Vagina (tissue), 2 donors: ENCODE measurements around the gene WDR7. TPM values are rescaled to one million over a fixed set of nuclear protein-coding genes. Genes with fewer than 3 reads are reported as not detected.

ENCODE experiments used
- DNase-seq, 2 donors: peaks; one replicate each; pipeline ENCODE4 v3.0.0-alpha.2; 2017; ENCODE audit errors: extremely low spot score in 2 of 2
- H3K27ac ChIP-seq: fragments of 200-600 bp; sonication (generic); one replicate; pipeline ENCODE4 v1.5.1; 2019
- H3K27me3 ChIP-seq: fragments of 200-600 bp; sonication (generic); one replicate; pipeline ENCODE4 v1.5.1; 2019
- H3K36me3 ChIP-seq, 2 donors: fragments of 200-600 bp; sonication (generic); one replicate each; pipeline ENCODE4 v1.5.1; 2017 to 2019
- H3K4me1 ChIP-seq: fragments of 200-600 bp; sonication (generic); one replicate; pipeline ENCODE4 v1.5.1; 2019
- H3K4me3 ChIP-seq, 2 donors: fragments of 200-600 bp; sonication (generic); 1 replicate in 1 of 2; 2 replicates in 1 of 2; pipeline ENCODE4 v1.5.1; 2016 to 2019
- H3K9me3 ChIP-seq: fragments of 200-600 bp; sonication (generic); one replicate; pipeline ENCODE4 v1.5.1; 2019
- POLR2A ChIP-seq, 2 donors: fragments of 450-650 bp; IDR thresholded peaks; one replicate each; pipeline ENCODE4 v1.6.1; 2017; ENCODE audit warnings: antibody characterized with exemption in 2 of 2, mild to moderate bottlenecking in 2 of 2, moderate library complexity in 2 of 2
- POLR2AphosphoS5 ChIP-seq, 2 donors: sonication (generic); formaldehyde crosslinking; IDR thresholded peaks; one replicate each; pipeline ENCODE4 v1.9.0; 2017; ENCODE audit warnings: antibody characterized with exemption in 2 of 2, mild to moderate bottlenecking in 2 of 2, low read depth in 1 of 2; ENCODE audit not compliant: insufficient read depth in 1 of 2
- intact Hi-C: fragments of 100-400 bp; cut with DNase I; formaldehyde crosslinking; loops from one replicate; pipeline ENCODE4 v1.15.1; 2023
- total RNA-seq: library from RNA; depleted of rRNA; stranded (reverse); fragments of >200 nt; gene quantifications from one replicate; pipeline ENCODE4 v1.2.3, GENCODE V29; 2016
- TF ChIP-seq, protein P1 (sequence below), 3 experiments: fragments of 450-650 bp in 2 of 3; fragments of 200-600 bp in 1 of 3; sonication (generic) in 1 of 3; IDR thresholded peaks; one replicate each; pipeline ENCODE4 v1.5.1; 2017 to 2019; ENCODE audit warnings: antibody characterized with exemption in 3 of 3, mild to moderate bottlenecking in 2 of 3, moderate library complexity in 2 of 3

WDR7 gene
- total RNA-seq, 1 donor from 2014 or later: 26.3 TPM

DNA sequence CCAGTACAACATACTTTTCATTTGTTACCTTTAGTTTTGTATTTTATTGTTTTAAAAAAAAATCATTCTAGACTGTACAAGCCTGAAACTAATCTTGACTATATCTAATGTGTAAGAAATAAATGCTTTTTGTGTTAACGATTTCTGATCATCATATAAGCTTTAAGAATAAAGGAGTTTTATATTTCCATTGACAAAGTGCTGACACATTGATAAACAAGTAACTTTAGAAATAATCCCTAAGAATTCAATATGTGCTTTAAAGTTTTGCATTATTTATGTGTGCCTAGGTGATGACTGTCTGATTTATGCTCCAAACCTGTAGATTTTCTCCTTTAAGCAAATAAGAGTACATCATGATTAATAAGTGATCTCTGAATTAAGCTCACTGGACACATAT is 248.5 kb downstream of the WDR7 start:
- TF ChIP-seq, protein P1, sequence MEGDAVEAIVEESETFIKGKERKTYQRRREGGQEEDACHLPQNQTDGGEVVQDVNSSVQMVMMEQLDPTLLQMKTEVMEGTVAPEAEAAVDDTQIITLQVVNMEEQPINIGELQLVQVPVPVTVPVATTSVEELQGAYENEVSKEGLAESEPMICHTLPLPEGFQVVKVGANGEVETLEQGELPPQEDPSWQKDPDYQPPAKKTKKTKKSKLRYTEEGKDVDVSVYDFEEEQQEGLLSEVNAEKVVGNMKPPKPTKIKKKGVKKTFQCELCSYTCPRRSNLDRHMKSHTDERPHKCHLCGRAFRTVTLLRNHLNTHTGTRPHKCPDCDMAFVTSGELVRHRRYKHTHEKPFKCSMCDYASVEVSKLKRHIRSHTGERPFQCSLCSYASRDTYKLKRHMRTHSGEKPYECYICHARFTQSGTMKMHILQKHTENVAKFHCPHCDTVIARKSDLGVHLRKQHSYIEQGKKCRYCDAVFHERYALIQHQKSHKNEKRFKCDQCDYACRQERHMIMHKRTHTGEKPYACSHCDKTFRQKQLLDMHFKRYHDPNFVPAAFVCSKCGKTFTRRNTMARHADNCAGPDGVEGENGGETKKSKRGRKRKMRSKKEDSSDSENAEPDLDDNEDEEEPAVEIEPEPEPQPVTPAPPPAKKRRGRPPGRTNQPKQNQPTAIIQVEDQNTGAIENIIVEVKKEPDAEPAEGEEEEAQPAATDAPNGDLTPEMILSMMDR (IDR thresholded peaks at IDR 0.05): no peak
- no peak for TF ChIP-seq POLR2AphosphoS5 (IDR thresholded peaks at IDR 0.05; ENCODE audit: insufficient read depth in 1 of 2, low read depth in 1 of 2)
- TF ChIP-seq POLR2A (IDR thresholded peaks at IDR 0.05): no peak
- Histone ChIP-seq H3K4me1 (no peaks in the 10 kb centered on the region), H3K27ac (no peak overlapping the region), H3K4me3 (no peak overlapping the region), H3K36me3 (no peaks in the 10 kb centered on the region), H3K9me3 (no peaks in the 10 kb centered on the region), H3K27me3 (no peaks in the 10 kb centered on the region)
- no peak for DNase-seq
- intact Hi-C loops: no loop called here

DNA sequence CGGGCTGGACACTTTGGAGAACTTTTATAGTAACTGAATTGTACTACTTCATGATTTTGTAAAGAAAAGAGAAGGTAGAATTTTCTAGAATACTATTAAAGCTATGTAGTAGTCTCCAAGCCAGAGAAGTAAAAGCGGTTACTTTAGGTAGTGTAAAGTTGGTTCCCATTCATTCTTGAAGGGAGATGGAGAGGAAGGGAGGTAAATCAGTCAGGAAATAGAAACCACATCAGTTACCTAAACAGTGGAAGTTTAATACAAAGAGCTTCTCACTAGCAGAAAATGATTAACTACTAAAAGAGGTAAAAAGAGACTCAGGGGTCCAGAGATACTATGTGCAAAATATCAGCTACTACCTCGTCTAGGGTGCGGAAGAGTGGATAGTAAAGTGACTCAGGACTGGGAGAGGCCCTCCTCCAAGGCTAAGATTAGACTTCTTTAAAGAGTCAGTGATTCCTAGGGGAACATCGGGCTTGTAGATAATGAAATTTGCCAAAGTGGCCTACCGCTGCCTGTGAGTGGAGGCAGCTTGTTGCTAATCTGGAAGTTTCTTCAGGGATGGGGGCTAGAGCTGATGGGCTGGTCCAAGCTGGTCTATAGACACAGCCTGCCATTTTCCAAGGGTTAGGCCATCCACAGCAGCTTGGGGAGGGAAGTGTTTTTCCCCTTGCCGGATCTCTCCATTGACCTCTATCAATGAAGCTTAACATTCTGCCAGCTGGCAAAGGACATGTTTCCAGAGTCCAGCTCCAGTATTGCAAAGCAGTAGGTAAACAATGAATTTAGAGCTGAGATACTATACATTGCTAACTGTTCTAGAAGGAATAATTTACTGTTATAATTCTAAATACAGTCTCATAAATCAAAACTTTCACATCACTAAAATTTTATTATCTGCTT is 249.3 kb downstream of the WDR7 start:
- H3K36me3 ChIP-seq: no peaks in the 10 kb centered on the region
- no peak overlapping the region for H3K4me3 ChIP-seq
- no peaks in the 10 kb centered on the region for H3K27me3 ChIP-seq
- intact Hi-C loops: no loop called here
- no peak for DNase-seq
- TF ChIP-seq, protein P1 (IDR thresholded peaks at IDR 0.05): no peak
- no peak for TF ChIP-seq POLR2A (IDR thresholded peaks at IDR 0.05)
- no peak for TF ChIP-seq POLR2AphosphoS5 (IDR thresholded peaks at IDR 0.05; ENCODE audit: insufficient read depth in 1 of 2, low read depth in 1 of 2)
- no peak overlapping the region for H3K27ac ChIP-seq
- H3K9me3 ChIP-seq: no peaks in the 10 kb centered on the region
- H3K4me1 ChIP-seq: no peaks in the 10 kb centered on the region

DNA sequence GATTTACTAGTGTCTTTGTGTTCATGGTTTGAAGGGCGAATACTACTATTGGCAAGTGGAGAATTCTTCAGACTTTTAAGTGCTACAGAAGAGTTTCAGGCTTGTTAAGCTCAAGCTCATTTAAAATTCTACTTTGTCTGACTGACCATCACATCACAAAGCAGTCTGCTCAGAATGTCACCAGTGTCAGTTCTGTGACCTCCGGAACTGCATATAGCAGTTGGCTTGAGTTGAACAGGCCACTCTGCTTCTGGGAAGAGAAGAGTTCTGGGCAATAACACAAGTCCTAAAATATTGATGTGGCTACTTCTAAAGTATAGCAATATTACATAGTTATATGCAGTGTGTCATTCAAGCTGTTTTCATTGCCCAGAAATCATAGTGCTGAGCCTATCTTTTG is 250.8 kb downstream of the WDR7 start:
- Histone ChIP-seq H3K27me3 (no peaks in the 10 kb centered on the region), H3K4me1 (no peaks in the 10 kb centered on the region), H3K9me3 (no peaks in the 10 kb centered on the region), H3K36me3 (no peaks in the 10 kb centered on the region), H3K27ac (no peak overlapping the region), H3K4me3 (no peak overlapping the region)
- no peak for DNase-seq
- intact Hi-C loops: no loop called here
- TF ChIP-seq POLR2A (IDR thresholded peaks at IDR 0.05) (no peak), POLR2AphosphoS5 (IDR thresholded peaks at IDR 0.05; ENCODE audit: insufficient read depth in 1 of 2, low read depth in 1 of 2) (no peak)
- TF ChIP-seq, protein P1 (IDR thresholded peaks at IDR 0.05): no peak

DNA sequence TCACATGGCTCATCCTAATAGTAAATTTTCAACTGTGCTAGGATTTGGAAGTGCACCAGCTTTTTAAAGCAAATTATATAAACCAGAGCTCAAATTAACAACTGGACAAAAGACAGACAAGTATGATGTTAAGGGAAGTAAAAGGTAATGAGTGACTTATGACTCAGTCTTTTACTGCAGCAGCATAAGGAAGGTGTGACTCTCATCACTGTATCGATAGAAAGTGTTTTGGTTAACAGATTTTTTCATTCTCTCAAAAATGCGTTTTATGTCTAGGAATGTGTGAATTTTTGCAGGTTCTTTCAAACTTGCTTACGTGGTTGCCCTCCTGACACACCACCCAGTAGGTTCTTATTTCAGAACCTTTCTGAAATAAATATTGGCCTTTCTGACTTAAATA is 251.5 kb downstream of the WDR7 start:
- Histone ChIP-seq H3K4me1 (no peaks in the 10 kb centered on the region), H3K4me3 (no peak overlapping the region), H3K27me3 (no peaks in the 10 kb centered on the region), H3K9me3 (no peaks in the 10 kb centered on the region), H3K27ac (no peak overlapping the region), H3K36me3 (no peaks in the 10 kb centered on the region)
- DNase-seq: no peak
- intact Hi-C loops: no loop called here
- TF ChIP-seq, protein P1 (IDR thresholded peaks at IDR 0.05): no peak

DNA sequence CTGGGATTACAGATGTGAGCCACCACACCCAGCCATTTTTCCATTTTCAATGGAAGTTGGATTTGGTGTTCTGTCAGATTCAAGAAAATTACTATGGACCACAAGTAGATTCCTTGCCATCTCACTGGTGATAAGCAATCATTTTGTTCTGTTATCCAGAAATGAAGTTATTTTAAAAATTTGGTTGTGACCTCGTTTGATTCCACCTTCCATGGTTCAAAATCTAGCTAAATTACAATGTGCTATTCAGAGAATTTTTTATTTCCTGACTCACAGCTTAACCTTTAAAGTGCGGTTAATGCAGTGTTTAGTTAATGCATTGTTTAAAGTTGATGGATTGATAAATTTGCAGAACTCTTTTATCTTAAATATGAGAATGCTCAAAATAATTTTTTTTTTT is 252.5 kb downstream of the WDR7 start:
- no peak for DNase-seq
- Histone ChIP-seq H3K27ac (no peak overlapping the region), H3K9me3 (no peaks in the 10 kb centered on the region), H3K4me3 (no peak overlapping the region), H3K27me3 (no peaks in the 10 kb centered on the region), H3K4me1 (no peaks in the 10 kb centered on the region), H3K36me3 (no peaks in the 10 kb centered on the region)
- intact Hi-C loops: no loop called here
- TF ChIP-seq POLR2AphosphoS5 (IDR thresholded peaks at IDR 0.05; ENCODE audit: insufficient read depth in 1 of 2, low read depth in 1 of 2) (no peak), POLR2A (IDR thresholded peaks at IDR 0.05) (no peak)
- TF ChIP-seq, protein P1 (IDR thresholded peaks at IDR 0.05): no peak
